ENCODE measurements around the gene PTPN5. TPM values are rescaled to one million over a fixed set of nuclear protein-coding genes. Genes with fewer than 3 reads are reported as not detected.
"Not testable (repeated sequence)": the region's sequence is repeated elsewhere in the genome, so short reads cannot be mapped to it uniquely, and the experiment has no call there.

Gene PTPN5
- polyA plus RNA-seq (2012; ENCODE audit: insufficient read depth, insufficient read length) = not detected

DNA sequence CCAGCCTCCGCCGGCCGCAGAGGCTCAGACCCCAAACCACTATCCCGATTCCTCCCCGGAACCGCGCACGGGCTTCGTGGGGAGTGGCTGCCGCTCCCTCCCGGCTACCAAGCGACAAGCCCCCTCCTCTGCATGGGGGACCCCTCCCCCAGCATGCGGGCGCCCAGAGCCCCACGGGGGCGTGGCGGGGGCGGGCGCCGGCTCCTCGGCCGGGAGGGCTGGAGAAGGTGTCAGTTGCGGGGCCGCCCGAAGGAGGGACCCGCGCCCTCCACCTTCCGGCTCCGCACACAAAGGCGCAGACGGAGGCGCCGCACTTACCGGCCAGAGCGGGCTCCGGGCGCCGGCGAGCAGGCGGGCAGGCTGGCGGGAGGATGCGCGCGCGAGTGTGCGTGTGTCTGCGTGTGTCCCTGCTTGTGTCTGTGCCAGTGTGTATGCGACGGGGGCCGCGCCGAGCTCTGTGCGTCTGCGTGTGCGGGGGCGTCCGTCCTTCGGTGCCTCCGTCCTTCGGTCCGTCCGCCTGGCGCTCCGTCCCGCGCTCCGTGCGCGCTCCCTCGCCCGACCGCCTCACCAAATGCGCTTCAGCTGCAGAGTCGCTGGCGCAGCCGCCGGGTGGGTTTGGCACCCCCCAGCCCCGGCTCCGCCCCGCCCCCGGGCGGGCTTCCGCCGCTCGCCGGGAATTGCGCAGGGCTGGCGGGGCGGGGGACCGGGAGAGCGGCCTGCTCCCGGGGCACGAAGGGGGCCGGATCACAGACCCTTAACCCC is at the start of gene PTPN5:
Gene PTPN5 (minus strand): TSS at position 592 of the 762 bp plus-strand sequence. CDS start 19,840 bp downstream, outside the sequence.
- no peak for DNase-seq (ENCODE audit: low read depth, low spot score)
- no peak within 1 kb of the TSS for H3K4me3 ChIP-seq (ENCODE audit: low read length)

DNA sequence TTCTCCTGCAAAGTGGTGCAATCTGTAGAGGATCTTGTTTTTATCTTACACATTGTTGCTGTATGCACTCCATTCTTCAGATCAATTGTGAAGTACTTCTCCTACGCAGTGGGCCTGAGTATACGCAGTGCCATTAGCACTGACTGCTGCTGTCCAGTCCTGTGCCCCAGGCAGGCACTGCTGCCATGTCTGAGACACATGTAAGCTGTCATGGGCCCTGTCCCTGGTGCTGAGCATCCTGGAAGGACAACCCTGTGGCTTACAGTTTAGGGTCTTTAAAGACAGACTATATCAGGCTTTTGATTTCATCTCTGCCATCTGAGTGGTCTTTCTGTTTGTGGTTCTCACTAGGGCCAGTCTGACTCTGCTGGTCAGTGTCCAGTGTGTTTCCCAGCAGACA is 44.8 kb upstream of the PTPN5 start:
- no peak overlapping the region for H3K4me3 ChIP-seq (ENCODE audit: low read length)
- no peak for DNase-seq (ENCODE audit: low read depth, low spot score)

DNA sequence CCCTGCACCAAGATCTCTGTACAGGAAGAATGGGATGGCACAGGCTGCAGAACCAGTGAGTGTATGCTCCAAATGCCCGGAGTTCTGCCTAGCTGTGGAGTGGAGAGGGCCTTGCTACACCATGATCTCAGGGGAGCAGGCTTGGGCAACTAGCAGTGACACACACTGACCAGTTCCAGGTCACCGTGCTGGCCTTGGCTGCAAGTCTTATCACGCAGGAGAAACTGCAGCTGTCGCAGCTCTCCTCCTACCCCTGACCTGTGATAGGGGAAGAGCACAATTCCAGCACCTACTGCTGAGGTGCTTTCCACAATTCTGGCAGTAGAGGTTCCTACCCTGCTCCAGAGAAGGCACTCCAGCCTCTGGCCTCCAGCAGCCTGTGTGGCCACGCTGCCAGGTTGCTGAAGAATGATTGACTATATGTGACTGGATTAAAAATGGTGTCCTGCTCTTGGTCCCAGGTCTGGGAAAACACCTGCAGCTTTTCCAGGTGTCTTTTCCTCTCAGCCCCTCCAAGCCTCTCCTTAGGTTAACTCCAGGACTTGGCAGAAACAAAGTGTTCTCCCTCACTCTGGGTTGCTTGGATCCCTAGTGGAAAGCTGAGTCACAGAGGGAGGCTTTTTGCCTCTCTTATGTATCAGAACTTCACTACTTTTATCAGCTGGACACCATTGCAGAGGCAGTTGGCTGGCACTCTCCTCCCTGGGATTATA is 43.3 kb upstream of the PTPN5 start:
- H3K4me3 ChIP-seq (ENCODE audit: low read length) = no peak overlapping the region
- no peak for DNase-seq (ENCODE audit: low read depth, low spot score)

DNA sequence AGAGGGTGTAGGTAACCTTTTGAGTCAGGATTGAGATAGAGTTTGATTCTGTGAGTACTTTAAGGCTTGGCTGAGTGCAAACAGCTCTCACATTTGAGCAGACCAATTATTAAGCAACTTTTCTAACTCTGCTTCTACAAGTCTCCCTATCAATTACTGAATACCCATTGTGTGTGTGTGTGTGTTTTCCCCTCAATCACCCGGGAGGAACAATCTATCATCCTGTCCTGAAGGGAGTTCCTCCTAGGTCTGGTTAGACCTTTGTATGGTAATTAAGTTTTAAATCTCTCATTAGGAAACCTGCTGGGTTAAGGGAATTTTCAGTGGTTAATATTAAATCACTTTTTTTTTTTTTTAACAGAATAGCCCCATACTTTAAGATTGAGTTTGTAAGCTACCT is 28.6 kb upstream of the PTPN5 start:
- H3K4me3 ChIP-seq (ENCODE audit: low read length); DNase-seq (ENCODE audit: low read depth, low spot score): not testable (repeated sequence)

DNA sequence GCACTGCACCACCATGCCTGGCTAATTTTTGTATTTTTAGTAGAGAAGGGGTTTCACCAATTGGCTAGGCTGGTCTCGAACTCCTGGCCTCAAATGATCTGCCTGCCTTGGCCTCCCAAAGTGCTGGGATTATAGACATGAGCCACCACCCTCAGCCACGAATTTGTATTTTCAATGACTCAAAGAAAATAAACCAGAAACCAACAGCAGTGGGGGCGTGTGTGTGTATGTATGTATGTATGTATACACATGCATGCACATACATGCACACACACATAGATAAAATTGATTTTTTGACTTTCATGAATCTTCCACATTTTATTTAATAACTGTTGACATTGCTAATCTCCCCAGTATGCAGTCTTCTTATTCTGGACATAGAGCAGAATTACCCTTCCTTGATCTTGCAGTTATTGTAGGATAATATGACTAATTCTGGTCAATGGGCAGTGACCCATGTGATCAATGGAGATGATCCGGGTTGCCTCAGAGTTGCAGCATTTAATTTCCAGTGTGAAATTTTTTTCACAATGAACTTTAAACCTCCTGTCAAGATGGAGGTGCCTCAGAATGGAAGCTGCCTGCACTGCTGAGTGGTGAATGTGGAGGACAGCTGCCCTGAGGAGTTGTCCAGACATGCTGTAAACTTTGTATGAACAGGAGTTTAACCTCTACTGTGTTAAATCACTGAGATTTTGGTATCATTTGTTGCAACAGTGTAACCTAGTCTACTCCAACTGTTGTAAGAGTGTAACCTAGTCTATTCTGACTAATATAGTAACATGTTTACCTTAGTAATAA is 12.8 kb upstream of the PTPN5 start:
- DNase-seq (ENCODE audit: low read depth, low spot score) = no peak
- H3K4me3 ChIP-seq (ENCODE audit: low read length) = no peak overlapping the region

DNA sequence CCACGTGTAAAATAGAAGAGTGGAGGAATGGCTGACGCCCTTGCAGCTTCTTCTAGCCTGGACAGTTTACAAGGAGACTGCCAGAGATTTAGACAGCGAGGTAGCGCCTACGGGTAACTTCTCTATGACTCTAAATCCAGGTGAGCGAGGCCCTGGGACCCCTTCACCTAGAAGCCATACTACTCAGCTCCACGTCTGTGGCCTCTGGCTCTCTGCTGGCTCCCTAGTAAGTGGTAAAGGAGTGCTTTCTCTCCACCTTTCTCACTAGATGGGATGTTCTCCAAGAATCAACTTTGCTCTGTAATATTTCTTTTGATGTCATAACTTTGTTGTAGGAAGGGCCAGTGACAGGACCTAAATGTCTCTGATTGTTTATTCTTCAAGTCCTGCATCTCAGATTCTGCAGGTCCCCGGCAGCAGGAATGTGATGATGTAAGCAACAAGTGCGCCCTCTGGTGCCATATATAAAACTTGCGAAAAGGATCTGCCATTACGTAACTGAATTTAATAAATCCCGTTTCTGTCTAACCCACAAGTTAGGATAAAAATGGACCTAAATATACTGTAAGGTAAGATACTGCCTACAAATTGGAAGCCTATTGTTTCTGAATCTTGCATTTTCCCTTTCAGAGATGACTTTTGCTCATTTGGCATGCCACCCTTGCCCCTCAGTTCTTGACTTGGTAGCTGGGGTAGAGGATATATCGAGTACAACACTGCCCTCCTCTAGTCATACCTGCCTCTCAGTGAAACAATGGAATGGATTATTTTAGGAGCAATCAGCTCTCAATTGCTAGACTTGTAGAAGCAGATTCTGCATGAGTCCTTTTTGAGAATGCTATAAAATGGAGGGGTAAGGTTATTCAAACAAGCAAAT is 11.0 kb upstream of the PTPN5 start:
- peak; percentile 41 for DNase-seq (ENCODE audit: low read depth, low spot score)
- H3K4me3 ChIP-seq (ENCODE audit: low read length) = no peak overlapping the region

DNA sequence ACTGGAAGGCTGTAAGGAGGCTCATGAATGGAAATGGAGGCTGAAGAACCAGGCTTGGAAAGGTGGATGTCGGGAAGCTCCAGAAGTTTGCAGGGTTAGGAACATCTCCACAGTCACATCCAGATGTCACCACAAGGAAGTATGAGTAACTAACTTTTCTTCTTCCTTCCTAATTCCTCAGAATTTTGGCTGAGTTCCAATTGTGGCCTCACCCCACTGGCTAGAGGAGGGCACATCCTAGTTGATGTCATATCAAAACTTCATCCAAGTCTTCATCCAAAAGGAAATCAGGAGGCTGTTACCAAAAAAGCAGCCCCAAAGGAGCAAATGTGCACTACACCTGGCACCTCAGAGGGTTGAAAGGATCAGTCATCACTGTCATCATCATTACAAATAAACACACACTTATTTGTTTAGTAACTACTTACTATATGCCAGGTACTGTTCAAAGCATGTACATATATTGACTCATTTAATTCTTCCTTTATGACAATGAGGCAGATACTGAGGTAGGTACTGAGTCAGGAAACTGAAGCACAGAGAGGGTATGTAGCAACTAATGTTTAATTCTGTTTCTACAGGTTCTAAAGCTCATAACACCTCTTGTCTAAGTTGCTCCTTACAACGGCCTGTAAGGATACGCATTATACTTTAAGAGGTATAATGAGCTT is 7.3 kb upstream of the PTPN5 start:
- no peak for DNase-seq (ENCODE audit: low read depth, low spot score)
- H3K4me3 ChIP-seq (ENCODE audit: low read length) = no peak overlapping the region

DNA sequence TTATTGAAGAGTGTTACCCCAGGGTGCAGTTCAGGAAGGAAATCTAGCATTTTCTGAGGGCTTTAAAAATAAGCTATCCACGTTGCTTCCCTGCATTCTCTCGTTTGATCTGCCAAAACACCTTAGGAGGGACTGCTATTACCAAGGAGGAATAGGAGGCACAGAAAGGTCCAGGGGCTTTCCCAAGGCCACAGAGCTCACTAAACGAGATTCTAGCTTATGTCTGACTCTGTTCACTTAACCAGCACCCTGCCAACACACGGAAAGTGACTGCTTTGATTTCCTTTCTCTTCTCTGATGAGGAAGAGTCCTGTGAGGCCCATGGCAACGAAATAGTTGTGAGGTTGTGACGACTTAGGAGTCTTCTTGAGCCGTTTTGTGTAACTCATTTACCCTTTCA is 3.4 kb upstream of the PTPN5 start:
- H3K4me3 ChIP-seq (ENCODE audit: low read length) = no peak overlapping the region
- no peak for DNase-seq (ENCODE audit: low read depth, low spot score)

DNA sequence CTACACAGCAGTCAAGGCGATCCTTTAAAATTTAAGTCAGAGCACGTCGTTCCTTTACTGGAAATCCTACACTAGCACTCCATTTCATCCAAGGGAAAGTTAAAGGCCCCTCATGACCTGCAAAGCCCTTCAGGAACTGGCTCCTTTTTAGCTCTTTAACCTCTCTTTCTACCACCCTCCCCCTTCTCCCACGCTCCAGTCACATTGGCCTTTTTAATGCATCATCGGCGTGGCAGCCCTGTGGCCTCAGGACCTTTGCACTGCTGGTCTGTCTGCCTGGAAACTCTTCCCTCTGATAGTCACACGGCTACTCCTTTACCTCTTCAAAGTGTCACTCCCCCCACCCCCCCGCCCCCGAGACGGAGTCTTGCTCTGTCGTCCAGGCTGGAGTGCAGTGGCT is 1.2 kb upstream of the PTPN5 start:
- no peak for DNase-seq (ENCODE audit: low read depth, low spot score)
- H3K4me3 ChIP-seq (ENCODE audit: low read length) = no peak overlapping the region

DNA sequence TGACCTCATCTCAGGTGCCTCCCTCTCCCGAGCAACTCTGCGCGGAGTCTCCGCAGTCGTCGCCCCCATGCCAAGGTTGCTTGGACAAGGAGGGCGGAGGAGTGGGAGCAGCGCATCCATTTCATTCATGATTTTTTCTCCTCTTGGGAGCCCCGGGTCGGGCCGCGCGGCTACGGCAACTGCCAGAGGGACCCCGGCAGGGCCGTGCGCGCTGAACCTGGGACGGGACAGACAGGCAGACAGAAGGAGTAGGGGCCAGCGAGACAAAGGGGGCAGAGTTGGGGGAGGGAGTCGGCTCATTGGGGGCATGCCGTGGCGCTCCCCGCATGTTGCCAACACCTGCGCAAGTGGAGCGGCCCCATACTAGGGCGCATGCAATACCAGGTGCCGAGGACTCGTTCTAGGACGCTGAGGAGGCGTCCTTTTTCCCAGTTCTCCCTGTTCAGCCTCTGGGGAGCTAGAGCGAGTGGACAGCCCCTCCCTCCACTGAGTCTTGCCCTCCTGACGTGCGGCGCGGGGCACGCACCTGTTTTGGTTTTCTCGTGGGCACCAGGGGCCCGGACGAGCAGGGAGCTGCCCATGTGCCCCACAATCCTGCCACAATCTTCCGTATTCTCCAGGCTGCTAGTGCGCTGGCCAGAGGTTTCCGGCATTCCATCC is 501 bp upstream of the PTPN5 start:
- DNase-seq (ENCODE audit: low read depth, low spot score) = no peak
- no peak overlapping the region for H3K4me3 ChIP-seq (ENCODE audit: low read length)

DNA sequence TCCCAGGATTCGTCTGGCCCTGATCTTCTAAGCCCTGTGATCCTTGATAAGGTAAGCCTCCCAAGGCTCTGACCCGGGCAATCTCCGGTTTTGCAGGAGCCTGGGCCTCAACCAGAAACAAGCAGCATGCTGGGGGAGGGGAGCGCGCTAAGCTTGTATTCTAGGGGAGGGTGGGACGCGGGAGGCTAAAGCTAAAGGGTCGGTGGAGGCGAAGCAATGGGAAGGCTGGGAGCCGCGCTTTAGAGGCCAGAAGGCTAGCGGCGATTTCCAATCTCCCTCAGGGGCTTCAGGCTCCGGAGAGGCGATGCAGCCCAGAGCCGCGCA is 753 bp downstream of the PTPN5 start:
- DNase-seq (ENCODE audit: low read depth, low spot score) = no peak
- no peak overlapping the region for H3K4me3 ChIP-seq (ENCODE audit: low read length)

DNA sequence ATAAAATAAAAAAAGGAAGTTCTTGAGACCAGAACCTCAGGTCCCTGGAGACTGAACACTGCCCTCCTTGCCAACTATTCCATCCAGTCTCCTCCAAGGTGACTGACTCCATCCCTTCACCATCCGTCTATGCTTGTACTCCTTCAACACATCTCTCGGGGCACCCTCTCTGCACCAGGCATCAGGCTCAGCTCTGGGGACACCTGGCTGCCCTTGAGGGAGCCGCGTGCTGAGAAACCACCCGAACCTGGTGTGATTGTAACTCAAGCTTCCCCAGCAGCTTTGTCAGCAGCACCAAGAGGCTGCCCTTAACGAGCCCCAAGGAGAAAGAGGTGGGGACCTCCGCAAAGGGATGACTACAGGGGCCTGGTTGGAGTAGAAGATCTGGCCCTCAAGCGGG is 1.7 kb downstream of the PTPN5 start:
- no peak for DNase-seq (ENCODE audit: low read depth, low spot score)
- no peak overlapping the region for H3K4me3 ChIP-seq (ENCODE audit: low read length)

DNA sequence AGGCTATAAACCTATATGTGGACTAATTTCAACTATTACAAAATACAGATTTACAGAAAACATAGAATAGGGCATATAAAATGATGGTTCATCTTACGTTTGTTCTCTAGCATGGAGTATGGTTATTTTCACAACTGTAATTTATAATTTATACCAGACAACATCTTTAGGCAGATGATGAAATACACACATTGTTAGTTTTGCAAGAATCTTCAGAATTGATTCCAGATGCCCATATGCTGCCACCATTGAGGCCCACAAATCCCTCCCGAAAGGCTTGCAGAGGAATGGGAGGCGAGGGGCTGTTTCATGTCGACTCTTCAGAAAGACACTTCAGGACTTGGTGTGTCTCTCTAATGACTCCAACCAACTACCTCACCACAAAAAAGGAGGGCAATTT is 6.2 kb downstream of the PTPN5 start:
- no peak for DNase-seq (ENCODE audit: low read depth, low spot score)
- H3K4me3 ChIP-seq (ENCODE audit: low read length) = no peak overlapping the region

DNA sequence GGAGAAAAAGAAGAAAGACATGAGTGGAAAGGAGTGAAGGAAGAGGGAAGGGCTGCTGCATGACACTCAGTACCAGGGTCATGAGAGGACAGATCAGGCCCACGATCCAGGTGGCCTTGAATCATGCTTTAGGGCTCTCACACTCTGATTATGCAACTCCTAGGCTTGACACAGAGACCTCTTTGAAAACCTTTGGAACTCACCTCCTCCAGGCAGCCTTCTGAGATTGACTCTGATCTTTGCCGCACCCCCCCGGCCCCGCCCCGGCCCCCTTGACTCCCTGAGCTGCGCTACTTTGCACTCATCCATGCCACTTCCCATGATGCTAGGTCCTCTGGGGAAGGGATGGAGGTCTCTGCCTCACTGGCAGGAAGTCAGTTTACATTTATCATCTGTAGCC is 10.7 kb downstream of the PTPN5 start:
- H3K4me3 ChIP-seq (ENCODE audit: low read length) = no peak overlapping the region
- DNase-seq (ENCODE audit: low read depth, low spot score) = no peak

DNA sequence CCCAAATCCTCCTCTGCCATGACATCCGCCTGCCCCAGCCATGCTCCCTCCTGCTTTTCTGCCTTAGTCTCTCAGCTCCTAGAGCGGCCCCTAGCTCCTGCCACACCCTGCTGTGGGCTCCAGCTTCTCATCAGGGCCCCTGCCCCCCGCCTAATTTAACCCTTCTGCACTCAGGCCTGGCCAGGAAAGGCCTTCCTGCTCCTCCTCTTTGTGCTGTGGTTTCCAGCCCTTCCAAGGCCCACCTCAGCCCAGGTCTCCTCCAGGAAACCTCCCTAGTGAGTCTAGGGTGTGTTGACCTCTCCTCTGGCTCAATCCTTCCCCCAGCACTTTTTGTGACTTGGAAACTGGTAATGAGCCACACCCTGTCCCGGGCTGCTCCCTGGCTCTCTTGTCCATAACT is 11.3 kb downstream of the PTPN5 start:
- H3K4me3 ChIP-seq (ENCODE audit: low read length) = no peak overlapping the region
- DNase-seq (ENCODE audit: low read depth, low spot score) = no peak

DNA sequence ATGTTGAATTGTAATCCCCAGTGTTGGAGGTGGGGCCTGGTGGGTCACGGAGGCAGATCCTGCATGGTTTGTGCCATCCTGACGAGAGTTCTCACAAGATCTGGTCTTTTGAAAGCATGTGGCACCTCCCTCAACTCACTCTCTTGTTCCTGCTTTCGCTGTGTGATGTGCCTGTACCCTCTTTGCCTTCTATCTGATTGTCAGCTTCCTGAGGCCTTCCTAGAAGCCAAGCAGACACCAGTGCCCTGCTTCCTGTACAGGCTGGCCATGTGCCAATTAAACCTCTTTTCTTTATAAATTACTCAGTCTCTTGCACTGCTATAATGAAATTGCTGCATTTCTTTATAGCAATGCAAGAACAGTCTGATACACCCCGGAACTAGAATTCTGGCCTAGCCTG is 13.1 kb downstream of the PTPN5 start:
- no peak for DNase-seq (ENCODE audit: low read depth, low spot score)
- H3K4me3 ChIP-seq (ENCODE audit: low read length) = no peak overlapping the region

DNA sequence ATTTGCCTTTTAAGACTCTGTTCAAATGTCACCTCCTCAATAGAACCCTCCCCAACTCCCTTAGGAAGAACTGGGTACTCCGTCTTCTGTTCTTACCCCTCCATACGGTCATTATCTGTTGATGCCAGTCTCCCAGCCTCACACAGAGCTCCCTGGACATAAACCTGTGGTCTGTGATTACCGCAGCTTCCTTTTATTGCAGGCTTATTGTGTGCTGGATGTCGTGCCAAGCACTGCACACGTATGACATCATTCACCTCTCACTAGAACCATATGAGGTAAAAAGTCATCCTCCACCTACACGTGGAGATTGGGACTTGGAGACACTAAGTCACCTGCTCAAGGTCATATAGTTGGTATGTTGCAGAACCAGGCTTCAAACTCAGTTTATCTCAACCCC is 15.3 kb downstream of the PTPN5 start:
- no peak overlapping the region for H3K4me3 ChIP-seq (ENCODE audit: low read length)
- DNase-seq (ENCODE audit: low read depth, low spot score) = no peak
